Left lung (tissue), 10 donors: ENCODE data around the gene EVI5. TPM values are rescaled to one million over a fixed set of nuclear protein-coding genes. Genes with fewer than 3 reads are reported as not detected.

Source experiments
- ATAC-seq: fragments of 200-7000 bp; cut with Tn5 transposase; one replicate; pipeline ENCODE4 v1.9.1; 2020; ENCODE audit warnings: moderate library complexity
- DNase-seq, 4 donors: peaks; one replicate each; pipeline ENCODE4 v3.0.0-alpha.2; 2013 to 2020
- H3K27ac ChIP-seq, 2 donors: fragments of 200-600 bp; sonication (generic) in 1 of 2; one replicate each; pipeline versions ENCODE4 v1.5.0 to v1.8.0; 2020 to 2021
- H3K27me3 ChIP-seq, 2 donors: fragments of 200-600 bp; sonication (generic) in 1 of 2; one replicate each; pipeline versions ENCODE4 v1.5.0 to v1.8.0; 2020 to 2021
- H3K36me3 ChIP-seq, 2 donors: fragments of 200-600 bp; sonication (generic) in 1 of 2; one replicate each; pipeline versions ENCODE4 v1.5.0 to v1.8.0; 2020 to 2021
- H3K4me1 ChIP-seq, 2 donors: fragments of 200-600 bp; one replicate each; pipeline ENCODE4 v1.8.0; 2021
- H3K4me3 ChIP-seq, 2 donors: fragments of 200-600 bp; sonication (generic) in 1 of 2; one replicate each; pipeline versions ENCODE4 v1.5.0 to v1.8.0; 2020 to 2021; ENCODE audit warnings: mild to moderate bottlenecking in 1 of 2
- H3K9me3 ChIP-seq, 2 donors: fragments of 200-600 bp; sonication (generic) in 1 of 2; one replicate each; pipeline versions ENCODE4 v1.5.0 to v1.8.0; 2020 to 2021
- intact Hi-C, 2 donors: fragments of 100-400 bp; cut with DNase I; formaldehyde crosslinking; loops; one replicate each; pipeline versions ENCODE4 v1.11.2 to v1.14.2; 2022
- polyA plus RNA-seq, 6 donors: library from polyadenylated mRNA; unstranded; fragments of 120-200 nt; gene quantifications; one replicate each; pipeline ENCODE4 v1.2.1, GENCODE V29; 2013; ENCODE audit not compliant: insufficient read length in 6 of 6
- total RNA-seq, 2 donors: library from RNA; stranded (reverse); fragmentation: NEBNext Ultra II Directional; extraction: Animal tissue kit (Norgen Biotek cat#: 25700); gene quantifications; one replicate each; pipeline ENCODE4 v1.2.1, GENCODE V29; 2021
- TF ChIP-seq, protein P1 (sequence below), 2 donors: fragments of 200-600 bp; sonication (generic) in 1 of 2; IDR thresholded peaks; one replicate each; pipeline versions ENCODE4 v1.5.0 to v1.8.0; 2021; ENCODE audit warnings: antibody characterized with exemption in 2 of 2
- donor health status: DM: no; HTN: yes; CAD: no.
- donor health status: DM: no; HTN: no; CAD: no.

EVI5 gene
- total and polyA plus RNA-seq, 8 donors, result 17.5 to 49.7 (median 22.4) TPM

DNA sequence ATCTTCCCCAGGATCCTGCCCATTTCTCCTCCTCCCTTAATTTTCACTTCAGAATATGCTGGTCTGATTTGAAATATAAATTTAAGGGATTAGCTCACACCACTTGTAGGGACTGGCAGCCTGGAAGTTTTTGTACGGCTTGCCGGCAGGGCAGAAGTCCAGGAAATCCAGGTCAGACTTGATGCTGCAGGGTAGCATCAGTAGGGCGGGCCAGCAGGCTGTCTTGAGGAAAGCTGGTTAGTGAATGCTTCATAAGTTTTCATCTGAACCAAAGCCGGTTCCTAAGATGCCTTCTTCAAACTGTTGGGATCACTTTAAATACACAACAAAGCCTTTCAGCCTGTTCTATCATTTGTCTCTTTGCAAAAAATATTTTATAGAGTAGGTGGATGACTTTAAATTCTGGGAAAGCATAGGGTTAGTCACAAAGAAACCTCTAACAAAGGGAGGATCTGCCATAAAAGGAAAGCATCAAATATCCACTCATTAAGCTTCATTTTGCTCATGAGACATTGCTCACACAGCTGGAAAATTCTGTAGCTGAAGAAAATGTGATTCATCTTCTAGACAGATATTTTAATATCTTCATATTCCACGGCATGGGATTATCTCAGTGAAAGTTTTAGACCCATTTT lies 207.5 kb downstream of the EVI5 start:
- Histone ChIP-seq H3K27ac (no peak overlapping the region), H3K4me1 (no peaks in the 10 kb centered on the region), H3K27me3 (no peaks in the 10 kb centered on the region), H3K36me3 (no peaks in the 10 kb centered on the region), H3K9me3 (no peaks in the 10 kb centered on the region), H3K4me3 (no peak overlapping the region)
- no peak for DNase-seq
- ATAC-seq, result no peak
- TF ChIP-seq, protein P1, sequence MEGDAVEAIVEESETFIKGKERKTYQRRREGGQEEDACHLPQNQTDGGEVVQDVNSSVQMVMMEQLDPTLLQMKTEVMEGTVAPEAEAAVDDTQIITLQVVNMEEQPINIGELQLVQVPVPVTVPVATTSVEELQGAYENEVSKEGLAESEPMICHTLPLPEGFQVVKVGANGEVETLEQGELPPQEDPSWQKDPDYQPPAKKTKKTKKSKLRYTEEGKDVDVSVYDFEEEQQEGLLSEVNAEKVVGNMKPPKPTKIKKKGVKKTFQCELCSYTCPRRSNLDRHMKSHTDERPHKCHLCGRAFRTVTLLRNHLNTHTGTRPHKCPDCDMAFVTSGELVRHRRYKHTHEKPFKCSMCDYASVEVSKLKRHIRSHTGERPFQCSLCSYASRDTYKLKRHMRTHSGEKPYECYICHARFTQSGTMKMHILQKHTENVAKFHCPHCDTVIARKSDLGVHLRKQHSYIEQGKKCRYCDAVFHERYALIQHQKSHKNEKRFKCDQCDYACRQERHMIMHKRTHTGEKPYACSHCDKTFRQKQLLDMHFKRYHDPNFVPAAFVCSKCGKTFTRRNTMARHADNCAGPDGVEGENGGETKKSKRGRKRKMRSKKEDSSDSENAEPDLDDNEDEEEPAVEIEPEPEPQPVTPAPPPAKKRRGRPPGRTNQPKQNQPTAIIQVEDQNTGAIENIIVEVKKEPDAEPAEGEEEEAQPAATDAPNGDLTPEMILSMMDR (IDR thresholded peaks at IDR 0.05), result no peak
- intact Hi-C loops, result no loop called here

DNA sequence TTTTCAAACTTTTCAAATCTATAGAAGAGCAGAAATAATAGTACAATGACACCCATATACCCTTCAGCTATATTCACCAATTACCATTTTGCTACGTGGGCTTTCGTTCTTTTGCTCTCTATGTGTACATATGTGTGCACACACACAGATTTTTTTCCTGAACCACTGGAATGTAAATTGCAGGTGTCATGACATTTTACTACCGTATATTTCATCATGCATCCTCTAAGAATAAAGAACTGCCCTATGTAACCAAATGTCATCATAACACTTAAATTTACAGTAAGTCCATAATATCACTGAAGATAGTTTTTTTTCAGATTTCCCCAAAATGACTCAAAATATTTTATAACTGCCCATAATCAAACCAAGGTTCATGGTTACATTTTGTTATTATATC lies 209.8 kb downstream of the EVI5 start:
- Histone ChIP-seq H3K4me3 (no peak overlapping the region), H3K36me3 (no peaks in the 10 kb centered on the region), H3K27ac (no peak overlapping the region), H3K27me3 (no peaks in the 10 kb centered on the region), H3K4me1 (no peaks in the 10 kb centered on the region), H3K9me3 (no peaks in the 10 kb centered on the region)
- DNase-seq (no peak), ATAC-seq (no peak)
- TF ChIP-seq, protein P1 (IDR thresholded peaks at IDR 0.05), result no peak
- intact Hi-C loops, result no loop called here

DNA sequence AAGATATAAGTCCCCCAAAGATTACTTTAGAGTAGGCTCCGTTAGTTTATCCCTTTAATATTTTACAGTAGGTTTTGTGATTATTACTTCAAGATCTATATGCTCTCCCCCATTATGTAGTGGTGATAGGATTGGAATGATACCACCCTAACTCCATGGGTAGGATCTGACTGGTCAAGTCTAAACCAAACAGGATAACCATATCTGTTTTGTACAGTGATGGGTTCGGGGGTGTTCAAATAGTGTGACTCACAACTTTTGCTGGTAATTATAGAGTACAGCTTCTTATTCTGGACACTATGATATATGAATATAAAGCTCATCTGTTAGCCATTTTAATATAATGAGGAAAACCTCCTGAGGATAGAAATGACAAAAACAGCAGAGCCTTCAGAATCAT lies 212.4 kb downstream of the EVI5 start:
- Histone ChIP-seq H3K9me3 (no peaks in the 10 kb centered on the region), H3K36me3 (no peaks in the 10 kb centered on the region), H3K4me1 (no peaks in the 10 kb centered on the region), H3K27ac (no peak overlapping the region), H3K4me3 (no peak overlapping the region), H3K27me3 (no peaks in the 10 kb centered on the region)
- intact Hi-C loops, result no loop called here
- no peak for DNase-seq
- no peak for ATAC-seq
- TF ChIP-seq, protein P1 (IDR thresholded peaks at IDR 0.05), result no peak

DNA sequence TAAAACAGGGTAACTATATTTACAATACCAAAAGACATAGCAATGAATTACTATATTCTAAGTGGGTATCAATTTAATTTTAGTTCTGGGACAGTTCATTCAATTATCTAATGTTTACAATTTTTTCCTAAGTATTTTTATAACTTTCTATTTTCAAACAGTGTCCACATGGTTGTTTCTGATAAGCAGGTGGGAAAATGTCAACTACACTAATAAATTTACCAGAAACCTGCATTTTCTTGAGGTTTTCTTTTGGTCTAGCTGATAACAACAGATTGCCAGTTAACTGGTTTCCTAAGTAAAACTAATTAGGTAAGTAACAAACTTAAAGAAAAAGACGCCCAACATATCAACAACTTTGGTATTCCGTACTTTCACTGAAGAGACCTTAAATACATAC lies 213.3 kb downstream of the EVI5 start:
- no peaks in the 10 kb centered on the region for H3K27me3 ChIP-seq
- H3K27ac ChIP-seq, result no peak overlapping the region
- no peak overlapping the region for H3K4me3 ChIP-seq
- H3K9me3 ChIP-seq, result no peaks in the 10 kb centered on the region
- H3K36me3 ChIP-seq, result no peaks in the 10 kb centered on the region
- ATAC-seq (no peak), DNase-seq (no peak)
- TF ChIP-seq, protein P1 (IDR thresholded peaks at IDR 0.05), result no peak
- intact Hi-C loops, result no loop called here
- H3K4me1 ChIP-seq, result no peaks in the 10 kb centered on the region

DNA sequence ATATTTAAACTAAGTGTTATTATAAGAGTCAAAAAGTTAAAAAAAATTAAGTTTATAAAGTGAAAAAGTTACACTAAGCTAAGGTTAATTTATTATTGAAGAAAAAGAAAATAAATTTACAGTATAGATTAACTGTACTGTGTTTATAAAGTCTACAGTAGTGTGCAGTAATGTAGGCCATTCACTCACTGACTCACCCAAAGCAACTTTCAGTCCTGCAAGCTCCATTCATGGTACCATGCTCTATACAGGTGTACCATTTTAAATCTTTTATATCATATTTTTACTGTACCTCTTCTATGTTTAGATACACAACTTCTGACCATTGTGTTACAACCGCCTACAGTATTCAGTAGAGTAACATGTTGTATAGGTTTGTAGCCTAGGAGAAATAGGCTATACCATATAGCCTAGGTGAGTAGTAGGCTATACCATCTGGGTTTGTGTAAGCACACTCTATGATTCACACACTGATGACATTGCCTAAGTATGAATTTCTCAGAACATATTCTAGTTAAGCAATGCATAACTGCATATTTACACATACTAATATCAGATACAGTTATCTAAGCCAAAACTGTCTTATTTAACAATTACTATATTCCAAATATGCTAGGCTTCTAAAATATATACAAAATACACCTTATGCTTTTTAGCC lies 217.6 kb downstream of the EVI5 start:
- H3K27ac ChIP-seq, result no peak overlapping the region
- intact Hi-C loops, result no loop called here
- TF ChIP-seq, protein P1 (IDR thresholded peaks at IDR 0.05), result no peak
- DNase-seq (no peak), ATAC-seq (no peak)
- H3K4me1 ChIP-seq, result peaks cover 0 to 11% of the 10 kb centered on the region in 2 donors
- no peak overlapping the region for H3K4me3 ChIP-seq
- no peaks in the 10 kb centered on the region for H3K36me3 ChIP-seq
- no peaks in the 10 kb centered on the region for H3K9me3 ChIP-seq
- H3K27me3 ChIP-seq, result no peaks in the 10 kb centered on the region
